ENCODE measurements around the gene JAG1. TPM values are rescaled to one million over a fixed set of nuclear protein-coding genes. Genes with fewer than 3 reads are reported as not detected.
"Not testable (repeated sequence)": the region's sequence is repeated elsewhere in the genome, so short reads cannot be mapped to it uniquely, and the experiment has no call there.

Gene JAG1
- total RNA-seq, 1 experiment from 2014 or later: 176 TPM

DNA sequence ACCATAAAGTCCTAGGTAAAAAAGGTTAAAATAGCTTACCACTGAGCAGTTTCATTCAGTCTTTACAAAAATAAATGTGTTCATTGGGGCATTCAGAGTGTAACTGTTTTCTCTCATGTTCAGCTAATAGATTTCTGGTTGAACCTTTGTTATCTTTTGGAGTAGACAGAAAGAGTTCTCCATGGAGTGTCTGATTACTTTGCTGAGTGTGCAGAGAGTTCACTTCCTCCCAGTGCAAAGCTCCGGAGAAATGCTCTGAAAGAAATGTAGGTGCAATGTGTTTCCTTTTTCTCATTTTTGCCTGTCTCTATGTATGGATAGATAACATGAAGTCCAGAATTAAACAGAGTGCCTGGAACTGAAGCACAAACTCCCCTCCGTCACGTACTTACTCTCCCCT is 52.6 kb downstream of the JAG1 start:
- Histone ChIP-seq H3K36me3 (ENCODE audit: low read depth, low read length) (no peaks in the 10 kb centered on the region), H3K4me1 (ENCODE audit: insufficient read depth, low read length) (peaks cover 14% of the 10 kb centered on the region), H3K4me3 (ENCODE audit: low read length) (no peak overlapping the region), H3K9me3 (ENCODE audit: low read length) (no peaks in the 10 kb centered on the region), H3K9me2 (replicated peaks; ENCODE audit: low read length) (no peaks in the 10 kb centered on the region), H2AFZ (ENCODE audit: low read length) (no peak overlapping the region), H3K27me3 (ENCODE audit: low read length) (no peaks in the 10 kb centered on the region), H3K4me2 (ENCODE audit: low read length) (no peak overlapping the region), H3F3A (ENCODE audit: low read length, unreplicated experiment) (no peaks in the 10 kb centered on the region), H3K79me2 (ENCODE audit: low read length) (no peaks in the 10 kb centered on the region), H4K20me1 (ENCODE audit: low read length) (no peaks in the 10 kb centered on the region), H3K27ac (ENCODE audit: low read length) (no peak overlapping the region), H3K9ac (ENCODE audit: low read length) (no peak overlapping the region)
- no peak for TF ChIP-seq EZH2 (IDR thresholded peaks at IDR 0.05; ENCODE audit: low read length, unreplicated experiment)
- TF ChIP-seq, protein P1, sequence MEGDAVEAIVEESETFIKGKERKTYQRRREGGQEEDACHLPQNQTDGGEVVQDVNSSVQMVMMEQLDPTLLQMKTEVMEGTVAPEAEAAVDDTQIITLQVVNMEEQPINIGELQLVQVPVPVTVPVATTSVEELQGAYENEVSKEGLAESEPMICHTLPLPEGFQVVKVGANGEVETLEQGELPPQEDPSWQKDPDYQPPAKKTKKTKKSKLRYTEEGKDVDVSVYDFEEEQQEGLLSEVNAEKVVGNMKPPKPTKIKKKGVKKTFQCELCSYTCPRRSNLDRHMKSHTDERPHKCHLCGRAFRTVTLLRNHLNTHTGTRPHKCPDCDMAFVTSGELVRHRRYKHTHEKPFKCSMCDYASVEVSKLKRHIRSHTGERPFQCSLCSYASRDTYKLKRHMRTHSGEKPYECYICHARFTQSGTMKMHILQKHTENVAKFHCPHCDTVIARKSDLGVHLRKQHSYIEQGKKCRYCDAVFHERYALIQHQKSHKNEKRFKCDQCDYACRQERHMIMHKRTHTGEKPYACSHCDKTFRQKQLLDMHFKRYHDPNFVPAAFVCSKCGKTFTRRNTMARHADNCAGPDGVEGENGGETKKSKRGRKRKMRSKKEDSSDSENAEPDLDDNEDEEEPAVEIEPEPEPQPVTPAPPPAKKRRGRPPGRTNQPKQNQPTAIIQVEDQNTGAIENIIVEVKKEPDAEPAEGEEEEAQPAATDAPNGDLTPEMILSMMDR (conservative IDR thresholded peaks at IDR 0.05; ENCODE audit: low read depth, low read length): no peak
- TF ChIP-seq EZH2phosphoT487 (IDR thresholded peaks at IDR 0.05; ENCODE audit: borderline replicate concordance, low read length): no peak
- ChIA-PET POLR2A (ENCODE audit: unreplicated experiment) (no interaction called here), CTCF (interaction anchor here (0.6 kb wide), 1 partner anchor 14 kb away, joined by 4 read pairs; no protein-coding TSS in a partner anchor)
- intact Hi-C loops (cut with micrococcal nuclease): no loop called here
- no peak for DNase-seq
- ATAC-seq: no peak
- no TSS peak for BruUV-seq (replicated peaks)

DNA sequence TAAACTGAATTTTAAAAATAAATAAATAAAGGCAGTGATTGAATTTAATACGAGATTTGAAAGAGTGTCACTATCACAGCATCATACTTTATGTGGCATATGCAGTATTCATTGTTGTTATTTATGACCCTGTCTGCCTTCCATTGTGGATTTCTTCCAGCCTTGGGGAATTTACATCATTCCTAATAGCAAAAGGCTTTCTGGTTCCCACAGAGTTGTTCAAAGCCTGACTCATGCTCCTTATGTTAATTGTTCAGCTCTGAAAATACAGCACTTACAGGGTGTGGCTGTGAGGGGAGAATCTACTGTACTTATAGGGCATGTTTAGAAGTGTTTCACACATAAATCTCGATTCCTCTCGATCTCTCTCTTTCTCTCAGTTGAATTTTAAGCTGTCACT is 54.4 kb downstream of the JAG1 start:
- DNase-seq (peak; percentile 79), ATAC-seq (peak; percentile 99)
- Histone ChIP-seq H3K9me3 (ENCODE audit: low read length) (no peaks in the 10 kb centered on the region), H3K4me3 (ENCODE audit: low read length) (no peak overlapping the region), H3K4me1 (ENCODE audit: insufficient read depth, low read length) (peaks cover 14% of the 10 kb centered on the region), H3K9ac (ENCODE audit: low read length) (peak overlapping the region; percentile 51), H3K79me2 (ENCODE audit: low read length) (no peaks in the 10 kb centered on the region), H3F3A (ENCODE audit: low read length, unreplicated experiment) (no peaks in the 10 kb centered on the region), H4K20me1 (ENCODE audit: low read length) (no peaks in the 10 kb centered on the region), H3K27ac (ENCODE audit: low read length) (peak overlapping the region; percentile 68), H3K4me2 (ENCODE audit: low read length) (peak overlapping the region; percentile 38), H2AFZ (ENCODE audit: low read length) (no peak overlapping the region), H3K36me3 (ENCODE audit: low read depth, low read length) (no peaks in the 10 kb centered on the region), H3K27me3 (ENCODE audit: low read length) (no peaks in the 10 kb centered on the region), H3K9me2 (replicated peaks; ENCODE audit: low read length) (no peaks in the 10 kb centered on the region)
- BruUV-seq (replicated peaks): no TSS peak
- ChIA-PET POLR2A (ENCODE audit: unreplicated experiment) (interaction anchor here (0.6 to 0.7 kb wide), 2 partner anchors 14 to 647 kb away, joined by 3 to 5 read pairs; no protein-coding TSS in a partner anchor), CTCF (no interaction called here)
- intact Hi-C loops (cut with micrococcal nuclease): no loop called here
- no peak for TF ChIP-seq EZH2 (IDR thresholded peaks at IDR 0.05; ENCODE audit: low read length, unreplicated experiment)
- TF ChIP-seq EZH2phosphoT487 (IDR thresholded peaks at IDR 0.05; ENCODE audit: borderline replicate concordance, low read length): no peak
- TF ChIP-seq, protein P1 (conservative IDR thresholded peaks at IDR 0.05; ENCODE audit: low read depth, low read length): no peak

DNA sequence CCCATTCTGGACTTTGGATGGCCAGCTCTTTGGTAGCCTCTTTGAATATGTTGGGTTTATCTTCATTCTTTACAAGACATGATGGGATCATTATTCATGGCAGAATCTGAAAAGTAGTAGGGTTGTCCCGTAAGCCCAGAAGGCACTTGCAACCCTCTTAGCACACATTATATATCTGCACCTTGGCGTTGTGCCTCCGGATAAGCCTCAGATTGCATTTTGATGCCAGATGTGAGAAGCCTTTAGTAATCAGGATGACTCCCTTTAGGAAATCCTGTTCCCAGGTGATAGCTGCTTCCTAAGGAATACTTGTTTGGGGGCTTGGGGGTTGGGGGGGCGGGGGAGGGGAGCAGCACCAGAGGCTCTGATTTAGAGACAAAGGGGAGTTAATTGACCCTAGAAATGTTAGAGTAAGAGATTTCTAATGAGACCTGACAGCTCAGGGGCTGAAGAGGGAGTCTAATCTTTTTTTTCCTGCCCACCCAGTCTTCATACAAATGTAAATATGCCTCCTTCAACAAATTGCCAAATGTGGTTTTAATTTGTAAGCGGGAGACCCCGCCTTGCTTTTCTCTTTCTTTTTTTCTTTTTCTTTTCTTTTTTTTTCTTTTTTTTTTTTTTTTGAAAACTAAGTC is 55.1 kb downstream of the JAG1 start:
- H3F3A ChIP-seq (ENCODE audit: low read length, unreplicated experiment): no peaks in the 10 kb centered on the region
- no peak for DNase-seq
- H3K9me2 ChIP-seq (replicated peaks; ENCODE audit: low read length): no peaks in the 10 kb centered on the region
- H3K27ac ChIP-seq (ENCODE audit: low read length): peak overlapping the region; percentile 68
- H3K4me3 ChIP-seq (ENCODE audit: low read length): no peak overlapping the region
- no peaks in the 10 kb centered on the region for H3K36me3 ChIP-seq (ENCODE audit: low read depth, low read length)
- no peaks in the 10 kb centered on the region for H3K27me3 ChIP-seq (ENCODE audit: low read length)
- no peaks in the 10 kb centered on the region for H3K9me3 ChIP-seq (ENCODE audit: low read length)
- H2AFZ ChIP-seq (ENCODE audit: low read length): no peak overlapping the region
- H3K9ac ChIP-seq (ENCODE audit: low read length): peak overlapping the region; percentile 51
- 0 out of 2 replicates have a peak overlapping the region, but pooled peaks have one; percentile 38 for H3K4me2 ChIP-seq (ENCODE audit: low read length)
- no peaks in the 10 kb centered on the region for H3K79me2 ChIP-seq (ENCODE audit: low read length)
- intact Hi-C loops (cut with micrococcal nuclease): no loop called here
- BruUV-seq (replicated peaks): no TSS peak
- CTCF ChIA-PET: no interaction called here
- H3K4me1 ChIP-seq (ENCODE audit: insufficient read depth, low read length): peaks cover 14% of the 10 kb centered on the region
- no peak for ATAC-seq
- H4K20me1 ChIP-seq (ENCODE audit: low read length): no peaks in the 10 kb centered on the region
- POLR2A ChIA-PET (ENCODE audit: unreplicated experiment): no interaction called here
- TF ChIP-seq EZH2 (IDR thresholded peaks at IDR 0.05; ENCODE audit: low read length, unreplicated experiment) (no peak), EZH2phosphoT487 (IDR thresholded peaks at IDR 0.05; ENCODE audit: borderline replicate concordance, low read length) (no peak)
- TF ChIP-seq, protein P1 (conservative IDR thresholded peaks at IDR 0.05; ENCODE audit: low read depth, low read length): no peak

DNA sequence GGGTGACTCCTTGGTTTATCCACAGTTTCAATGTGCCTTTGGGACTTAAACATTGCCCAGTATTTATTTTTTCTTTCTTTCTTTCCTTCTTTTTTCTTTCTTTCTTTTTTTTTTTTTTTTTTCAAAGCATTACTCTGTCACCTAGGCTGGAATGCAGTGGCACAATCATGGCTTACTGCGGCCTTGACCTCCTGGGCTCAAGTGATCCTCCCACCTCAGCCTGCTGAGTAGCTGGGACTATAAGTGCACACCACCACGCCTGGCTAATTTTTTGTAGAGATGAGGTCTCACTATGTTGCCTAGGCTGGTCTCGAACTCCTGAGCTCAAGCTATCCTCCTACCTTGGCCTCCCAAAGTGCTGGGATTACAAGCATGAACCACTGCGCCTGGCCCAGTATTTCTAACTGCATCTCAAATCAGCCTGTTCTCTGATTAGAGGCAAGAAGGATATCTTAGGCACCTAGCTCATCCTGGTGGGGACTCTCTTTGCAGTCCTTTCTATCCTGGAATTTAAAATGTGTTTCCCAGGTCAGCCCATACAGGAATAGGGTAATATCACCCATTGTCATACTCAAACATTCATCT is 56.2 kb downstream of the JAG1 start:
- H3K4me3 ChIP-seq (ENCODE audit: low read length); H3K4me2 ChIP-seq (ENCODE audit: low read length); H3K36me3 ChIP-seq (ENCODE audit: low read depth, low read length); H3K79me2 ChIP-seq (ENCODE audit: low read length); CTCF ChIA-PET; H3K9me2 ChIP-seq (replicated peaks; ENCODE audit: low read length); ATAC-seq; H3F3A ChIP-seq (ENCODE audit: low read length, unreplicated experiment); intact Hi-C loops (cut with micrococcal nuclease); H3K9ac ChIP-seq (ENCODE audit: low read length); DNase-seq; BruUV-seq (replicated peaks); POLR2A ChIA-PET (ENCODE audit: unreplicated experiment); H4K20me1 ChIP-seq (ENCODE audit: low read length); H3K27ac ChIP-seq (ENCODE audit: low read length); H2AFZ ChIP-seq (ENCODE audit: low read length); H3K9me3 ChIP-seq (ENCODE audit: low read length); H3K27me3 ChIP-seq (ENCODE audit: low read length): not testable (repeated sequence)
- peaks cover 14% of the 10 kb centered on the region for H3K4me1 ChIP-seq (ENCODE audit: insufficient read depth, low read length)

Measured in PC-3 (cell line).